ENCODE results near the gene DTX3.
A peak's percentile ranks its signal among the peaks of the same experiment; 100 is the strongest.

The DTX3 gene

DNA sequence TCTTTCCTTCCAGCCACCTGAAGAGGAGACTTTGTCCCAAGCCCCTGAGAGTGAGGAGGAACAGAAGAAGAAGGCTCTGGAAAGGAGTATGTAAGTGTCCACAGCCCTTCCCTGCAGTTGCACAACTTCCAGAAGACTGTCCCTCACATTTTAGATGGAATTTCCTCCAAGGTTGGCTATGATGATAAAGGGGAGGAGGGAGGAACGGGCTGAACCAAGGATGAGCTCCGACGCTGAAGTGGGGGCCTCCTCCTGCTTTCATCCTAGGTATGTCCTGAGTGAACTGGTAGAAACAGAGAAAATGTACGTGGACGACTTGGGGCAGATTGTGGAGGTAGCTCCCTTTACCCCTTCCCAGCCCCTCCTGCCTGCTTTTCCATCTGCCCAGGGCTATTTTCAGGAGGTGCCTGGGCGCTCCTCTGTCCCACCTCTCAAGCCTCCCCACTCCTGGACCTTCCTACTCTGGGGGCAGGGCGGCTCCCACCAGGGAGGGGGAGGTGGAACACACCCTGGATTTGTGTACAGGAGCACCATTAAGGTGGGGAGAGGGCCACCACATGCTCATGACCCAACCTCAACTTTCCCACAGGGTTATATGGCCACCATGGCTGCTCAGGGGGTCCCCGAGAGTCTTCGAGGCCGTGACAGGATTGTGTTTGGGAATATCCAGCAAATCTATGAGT is 8.9 kb downstream of the DTX3 start:
- ChIA-PET POLR2A (no interaction called here), CTCF (interaction anchor here (1.0 to 6.7 kb wide), 10 partner anchors 9 to 33 kb away, joined by 3 to 34 read pairs (median 7); partner anchors contain the start of gene B4GALNT1)
- Histone ChIP-seq H3K9me3 (ENCODE audit: control extremely low read depth in 1 of 5, control insufficient read depth in 4 of 5, insufficient read depth in 2 of 5, low read depth in 1 of 5, low read length in 4 of 5) (no peaks in the 10 kb centered on the region), H3K27ac (ENCODE audit: insufficient read depth in 1 of 2, low read depth in 1 of 2, low read length in 2 of 2, poor library complexity in 1 of 2, severe bottlenecking in 2 of 2) (no peak overlapping the region), H3K4me3 (ENCODE audit: control insufficient read depth in 1 of 7, extremely low read depth in 1 of 7, insufficient read depth in 4 of 7, low read depth in 2 of 7, low read length in 6 of 7) (no peak overlapping the region), H3K27me3 (replicated peaks in 2 of 5; ENCODE audit: control insufficient read depth in 4 of 5, insufficient read depth in 5 of 5, low read length in 4 of 5) (peaks cover 0 to 66% (median 51%) of the 10 kb centered on the region in 5 experiments), H3K4me1 (ENCODE audit: control extremely low read depth in 1 of 4, control insufficient read depth in 4 of 4, insufficient read depth in 4 of 4, low read length in 3 of 4) (peaks cover 0 to 20% (median 9%) of the 10 kb centered on the region in 4 experiments), H3K36me3 (ENCODE audit: control insufficient read depth in 4 of 4, insufficient read depth in 4 of 4, low read length in 3 of 4) (peaks cover 0 to 2% (median 0%) of the 10 kb centered on the region in 4 experiments)
- DNase-seq, result no peak
- WGBS (ENCODE audit: insufficient coverage), result 100% methylated on average over 1 of the region's 10 CpGs

DNA sequence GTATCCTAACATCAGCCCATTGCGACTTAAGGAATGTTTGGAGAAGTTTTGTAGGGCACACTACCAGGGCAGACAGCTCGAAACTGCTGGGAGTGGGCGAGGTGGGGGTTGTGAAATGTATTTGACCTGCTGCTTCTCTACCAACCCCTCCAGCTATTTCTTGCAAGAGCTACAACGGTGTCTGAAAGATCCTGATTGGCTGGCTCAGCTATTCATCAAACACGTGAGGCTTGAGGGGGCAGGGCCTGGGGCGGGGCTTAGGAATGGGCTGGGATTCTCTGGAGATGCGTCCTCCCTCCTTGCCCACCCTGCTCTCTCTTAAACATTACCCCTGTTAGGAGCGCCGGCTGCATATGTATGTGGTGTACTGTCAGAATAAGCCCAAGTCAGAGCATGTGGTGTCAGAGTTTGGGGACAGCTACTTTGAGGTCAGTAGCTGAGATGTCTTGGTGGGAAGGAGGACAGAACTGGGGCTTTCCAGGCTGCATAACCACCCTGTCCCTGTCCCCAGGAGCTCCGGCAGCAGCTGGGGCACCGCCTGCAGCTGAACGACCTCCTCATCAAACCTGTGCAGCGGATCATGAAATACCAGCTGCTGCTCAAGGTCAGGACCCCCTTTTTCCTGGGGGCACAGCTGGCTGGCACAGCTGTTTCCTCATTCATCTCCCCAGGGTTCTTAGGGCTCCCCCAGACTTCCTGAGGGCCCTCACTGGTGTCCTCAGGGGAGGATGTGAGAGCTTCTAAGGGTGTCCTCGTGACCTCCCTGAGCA is 9.7 kb downstream of the DTX3 start:
- peaks cover 0 to 74% (median 51%) of the 10 kb centered on the region in 5 experiments for H3K27me3 ChIP-seq (replicated peaks in 2 of 5; ENCODE audit: control insufficient read depth in 4 of 5, insufficient read depth in 5 of 5, low read length in 4 of 5)
- DNase-seq, result peak; percentile 29 to 58 (median 58)
- H3K36me3 ChIP-seq (ENCODE audit: control insufficient read depth in 4 of 4, insufficient read depth in 4 of 4, low read length in 3 of 4), result no peaks in the 10 kb centered on the region
- POLR2A ChIA-PET, result no interaction called here
- peaks cover 0 to 22% (median 11%) of the 10 kb centered on the region in 4 experiments for H3K4me1 ChIP-seq (ENCODE audit: control extremely low read depth in 1 of 4, control insufficient read depth in 4 of 4, insufficient read depth in 4 of 4, low read length in 3 of 4)
- H3K4me3 ChIP-seq (ENCODE audit: control insufficient read depth in 1 of 7, extremely low read depth in 1 of 7, insufficient read depth in 4 of 7, low read depth in 2 of 7, low read length in 6 of 7), result no peak overlapping the region
- WGBS (ENCODE audit: insufficient coverage), result 80% methylated on average over 3 of the region's 14 CpGs
- CTCF ChIA-PET, result interaction anchor here (1.0 to 6.7 kb wide), 9 partner anchors 9 to 34 kb away, joined by 3 to 34 read pairs (median 6); partner anchors contain the start of gene B4GALNT1
- no peaks in the 10 kb centered on the region for H3K9me3 ChIP-seq (ENCODE audit: control extremely low read depth in 1 of 5, control insufficient read depth in 4 of 5, insufficient read depth in 2 of 5, low read depth in 1 of 5, low read length in 4 of 5)
- no peak overlapping the region for H3K27ac ChIP-seq (ENCODE audit: insufficient read depth in 1 of 2, low read depth in 1 of 2, low read length in 2 of 2, poor library complexity in 1 of 2, severe bottlenecking in 2 of 2)

DNA sequence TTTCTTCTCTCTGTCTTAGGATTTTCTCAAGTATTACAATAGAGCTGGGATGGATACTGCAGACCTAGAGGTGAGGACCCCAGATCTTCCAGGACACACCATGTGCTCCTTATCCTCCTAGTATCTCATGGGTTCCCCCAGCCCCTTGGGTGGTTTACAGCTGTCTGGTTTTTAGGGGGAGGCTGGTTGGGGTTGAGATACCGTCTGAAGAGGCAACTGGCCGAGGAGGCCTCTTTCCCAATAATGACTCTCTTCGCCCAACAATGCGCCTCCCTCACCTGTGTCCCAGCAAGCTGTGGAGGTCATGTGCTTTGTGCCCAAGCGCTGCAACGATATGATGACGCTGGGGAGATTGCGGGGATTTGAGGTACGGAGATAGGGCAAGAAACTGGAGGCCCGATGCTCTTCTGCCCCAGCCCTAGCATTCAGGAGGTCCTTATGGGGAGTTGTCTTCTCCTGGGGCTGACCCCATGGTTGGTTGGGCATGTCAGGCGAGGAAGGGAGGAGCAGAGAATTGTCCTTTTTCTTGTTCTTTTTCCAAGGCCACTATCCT is 10.4 kb downstream of the DTX3 start:
- Histone ChIP-seq H3K9me3 (ENCODE audit: control extremely low read depth in 1 of 5, control insufficient read depth in 4 of 5, insufficient read depth in 2 of 5, low read depth in 1 of 5, low read length in 4 of 5) (no peaks in the 10 kb centered on the region), H3K27me3 (replicated peaks in 2 of 5; ENCODE audit: control insufficient read depth in 4 of 5, insufficient read depth in 5 of 5, low read length in 4 of 5) (peaks cover 0 to 79% (median 55%) of the 10 kb centered on the region in 5 experiments), H3K4me1 (ENCODE audit: control extremely low read depth in 1 of 4, control insufficient read depth in 4 of 4, insufficient read depth in 4 of 4, low read length in 3 of 4) (peaks cover 0 to 29% (median 14%) of the 10 kb centered on the region in 4 experiments), H3K36me3 (ENCODE audit: control insufficient read depth in 4 of 4, insufficient read depth in 4 of 4, low read length in 3 of 4) (no peaks in the 10 kb centered on the region), H3K4me3 (ENCODE audit: control insufficient read depth in 1 of 7, extremely low read depth in 1 of 7, insufficient read depth in 4 of 7, low read depth in 2 of 7, low read length in 6 of 7) (no peak overlapping the region), H3K27ac (ENCODE audit: insufficient read depth in 1 of 2, low read depth in 1 of 2, low read length in 2 of 2, poor library complexity in 1 of 2, severe bottlenecking in 2 of 2) (no peak overlapping the region)
- CTCF ChIA-PET, result interaction anchor here (1.0 to 6.7 kb wide), 7 partner anchors 8 to 91 kb away, joined by 3 to 34 read pairs (median 5); partner anchors contain the start of gene B4GALNT1
- POLR2A ChIA-PET, result no interaction called here
- DNase-seq, result no peak
- WGBS (ENCODE audit: insufficient coverage), result 90% methylated on average over 11 of the region's 11 CpGs

GRCh38 chr12:57615637-57616036 is 11.0 kb downstream of the DTX3 start:
- 93% methylated on average over 5 of the region's 5 CpGs for WGBS (ENCODE audit: insufficient coverage)
- no peak for DNase-seq
- H3K4me1 ChIP-seq (ENCODE audit: control extremely low read depth in 1 of 4, control insufficient read depth in 4 of 4, insufficient read depth in 4 of 4, low read length in 3 of 4), result peaks cover 0 to 25% (median 11%) of the 10 kb centered on the region in 4 experiments
- no peak overlapping the region for H3K4me3 ChIP-seq (ENCODE audit: control insufficient read depth in 1 of 7, extremely low read depth in 1 of 7, insufficient read depth in 4 of 7, low read depth in 2 of 7, low read length in 6 of 7)
- H3K36me3 ChIP-seq (ENCODE audit: control insufficient read depth in 4 of 4, insufficient read depth in 4 of 4, low read length in 3 of 4), result no peaks in the 10 kb centered on the region
- H3K27ac ChIP-seq (ENCODE audit: insufficient read depth in 1 of 2, low read depth in 1 of 2, low read length in 2 of 2, poor library complexity in 1 of 2, severe bottlenecking in 2 of 2), result no peak overlapping the region
- peaks cover 0 to 79% (median 55%) of the 10 kb centered on the region in 5 experiments for H3K27me3 ChIP-seq (replicated peaks in 2 of 5; ENCODE audit: control insufficient read depth in 4 of 5, insufficient read depth in 5 of 5, low read length in 4 of 5)
- no peaks in the 10 kb centered on the region for H3K9me3 ChIP-seq (ENCODE audit: control extremely low read depth in 1 of 5, control insufficient read depth in 4 of 5, insufficient read depth in 2 of 5, low read depth in 1 of 5, low read length in 4 of 5)
- CTCF ChIA-PET, result interaction anchor here (1.1 to 6.7 kb wide), 6 partner anchors 9 to 91 kb away, joined by 3 to 34 read pairs (median 9); partner anchors contain the start of gene B4GALNT1
- POLR2A ChIA-PET, result no interaction called here

- Histone ChIP-seq H3K4me3 (ENCODE audit: control insufficient read depth in 1 of 7, extremely low read depth in 1 of 7, insufficient read depth in 4 of 7, low read depth in 2 of 7, low read length in 6 of 7) (no peak overlapping the region), H3K4me1 (ENCODE audit: control extremely low read depth in 1 of 4, control insufficient read depth in 4 of 4, insufficient read depth in 4 of 4, low read length in 3 of 4) (peaks cover 0 to 26% (median 16%) of the 10 kb centered on the region in 4 experiments), H3K36me3 (ENCODE audit: control insufficient read depth in 4 of 4, insufficient read depth in 4 of 4, low read length in 3 of 4) (no peaks in the 10 kb centered on the region), H3K27me3 (replicated peaks in 2 of 5; ENCODE audit: control insufficient read depth in 4 of 5, insufficient read depth in 5 of 5, low read length in 4 of 5) (peaks cover 0 to 84% (median 63%) of the 10 kb centered on the region in 5 experiments), H3K9me3 (ENCODE audit: control extremely low read depth in 1 of 5, control insufficient read depth in 4 of 5, insufficient read depth in 2 of 5, low read depth in 1 of 5, low read length in 4 of 5) (no peaks in the 10 kb centered on the region), H3K27ac (ENCODE audit: insufficient read depth in 1 of 2, low read depth in 1 of 2, low read length in 2 of 2, poor library complexity in 1 of 2, severe bottlenecking in 2 of 2) (no peak overlapping the region)
- ChIA-PET CTCF (interaction anchor here (1.1 to 6.7 kb wide), 5 partner anchors 9 to 92 kb away, joined by 3 to 34 read pairs (median 13); no protein-coding TSS in a partner anchor), POLR2A (no interaction called here)
- DNase-seq, result no peak
- 100% methylated on average over 1 of the region's 3 CpGs for WGBS (ENCODE audit: insufficient coverage)
Measured at GRCh38 chr12:57616383-57617101, 11.9 kb downstream of the DTX3 start.

GRCh38 chr12:57617942-57618341 is 13.3 kb downstream of the DTX3 start:
- H3K4me1 ChIP-seq (ENCODE audit: control extremely low read depth in 1 of 4, control insufficient read depth in 4 of 4, insufficient read depth in 4 of 4, low read length in 3 of 4), result peaks cover 0 to 30% (median 21%) of the 10 kb centered on the region in 4 experiments
- 77% methylated on average over 3 of the region's 11 CpGs for WGBS (ENCODE audit: insufficient coverage)
- no peak overlapping the region for H3K4me3 ChIP-seq (ENCODE audit: control insufficient read depth in 1 of 7, extremely low read depth in 1 of 7, insufficient read depth in 4 of 7, low read depth in 2 of 7, low read length in 6 of 7)
- ChIA-PET POLR2A (no interaction called here), CTCF (interaction anchor here (6.7 kb wide), 1 partner anchor 11 kb away, joined by 34 read pairs; no protein-coding TSS in a partner anchor)
- no peaks in the 10 kb centered on the region for H3K9me3 ChIP-seq (ENCODE audit: control extremely low read depth in 1 of 5, control insufficient read depth in 4 of 5, insufficient read depth in 2 of 5, low read depth in 1 of 5, low read length in 4 of 5)
- H3K27me3 ChIP-seq (replicated peaks in 2 of 5; ENCODE audit: control insufficient read depth in 4 of 5, insufficient read depth in 5 of 5, low read length in 4 of 5), result peaks cover 0 to 87% (median 65%) of the 10 kb centered on the region in 5 experiments
- DNase-seq, result no peak
- no peak overlapping the region for H3K27ac ChIP-seq (ENCODE audit: insufficient read depth in 1 of 2, low read depth in 1 of 2, low read length in 2 of 2, poor library complexity in 1 of 2, severe bottlenecking in 2 of 2)
- H3K36me3 ChIP-seq (ENCODE audit: control insufficient read depth in 4 of 4, insufficient read depth in 4 of 4, low read length in 3 of 4), result no peaks in the 10 kb centered on the region
